GM18520 (cell line): Measurements from ENCODE around the gene MDGA2.
"Not testable (repeated sequence)": the region's sequence is repeated elsewhere in the genome, so short reads cannot be mapped to it uniquely, and the experiment has no call there.

Experiments
- ATAC-seq: cut with Tn5 transposase; IDR thresholded peaks from one replicate; pipeline ENCODE4 v1.9.1; 2021; ENCODE audit not compliant: unreplicated experiment

The MDGA2 gene

DNA sequence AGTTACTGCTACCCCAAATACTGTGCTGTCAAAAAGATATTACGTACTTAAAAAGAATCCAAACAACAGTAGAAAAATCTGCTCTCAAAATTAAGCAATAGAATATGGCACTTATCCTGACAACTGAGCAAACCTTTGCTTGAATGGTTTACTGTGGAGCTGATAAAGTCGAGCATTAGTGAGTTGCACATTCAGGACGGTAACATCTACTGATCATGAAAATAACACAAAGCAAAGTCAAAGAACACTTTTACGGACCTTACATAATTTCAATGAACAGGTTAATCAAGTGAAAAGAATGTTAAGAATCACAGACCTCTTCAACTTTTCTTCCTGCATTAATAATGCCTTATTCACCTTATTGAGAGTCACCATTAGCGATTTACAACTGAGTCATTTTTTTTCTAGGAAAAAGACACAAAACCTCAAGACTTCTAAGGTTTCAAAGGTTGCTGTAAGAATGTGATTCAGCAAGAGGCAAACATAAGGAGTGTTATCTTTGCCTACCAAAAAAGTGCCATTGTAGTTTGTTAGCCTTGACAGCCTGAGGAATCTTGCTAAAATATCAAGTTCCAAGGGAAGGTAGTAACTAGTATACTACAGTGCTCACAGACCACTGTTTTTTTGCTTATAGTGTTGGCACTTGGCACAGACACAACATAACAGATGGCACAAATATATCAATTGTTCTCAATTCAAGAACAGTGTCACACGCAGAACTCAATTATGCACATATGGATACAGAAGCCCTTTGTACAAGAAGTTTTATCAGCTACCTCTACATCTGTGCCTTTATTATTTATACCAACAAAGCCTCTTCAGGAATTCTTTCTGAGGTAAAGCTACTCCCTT, 689.6 kb downstream of the MDGA2 start:
- no peak for ATAC-seq

DNA sequence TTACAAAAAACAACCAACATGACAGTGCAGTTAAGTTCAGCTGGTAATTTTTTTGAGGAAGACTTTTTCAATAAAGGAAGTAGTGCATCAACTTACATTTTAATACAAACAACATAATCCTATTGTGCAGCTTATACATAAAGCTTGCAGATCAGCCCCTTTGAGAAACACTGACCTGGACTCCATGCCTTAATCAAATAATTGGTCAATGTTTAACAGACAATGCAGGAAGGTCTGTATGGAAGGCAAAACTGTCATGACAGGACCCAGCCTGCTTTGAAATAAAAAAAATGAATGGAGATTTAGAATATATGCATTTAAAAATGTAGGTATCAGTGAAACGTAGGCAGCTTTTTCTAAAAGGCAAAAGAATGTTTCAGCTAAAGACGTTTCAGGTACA, 702.1 kb downstream of the MDGA2 start:
- no peak for ATAC-seq

DNA sequence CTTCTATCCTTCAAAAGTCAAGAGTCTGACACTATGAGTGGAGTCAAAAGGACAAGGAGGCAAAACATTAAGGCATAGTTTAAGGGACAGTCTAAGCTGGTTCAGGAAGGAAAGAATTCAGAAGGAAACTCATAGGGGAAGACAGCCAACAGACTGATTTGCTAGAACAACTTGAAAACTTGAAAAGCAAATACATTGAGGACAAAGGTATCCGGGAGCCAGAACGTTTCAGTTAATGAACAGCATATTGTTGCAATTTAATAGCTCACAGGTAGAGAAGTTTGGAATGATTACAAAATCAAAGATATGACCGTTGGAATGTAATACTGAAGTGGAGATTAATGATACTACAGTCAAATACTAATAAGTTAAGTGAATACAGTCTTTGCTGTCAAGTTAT, 711.0 kb downstream of the MDGA2 start:
- ATAC-seq, result no peak

DNA sequence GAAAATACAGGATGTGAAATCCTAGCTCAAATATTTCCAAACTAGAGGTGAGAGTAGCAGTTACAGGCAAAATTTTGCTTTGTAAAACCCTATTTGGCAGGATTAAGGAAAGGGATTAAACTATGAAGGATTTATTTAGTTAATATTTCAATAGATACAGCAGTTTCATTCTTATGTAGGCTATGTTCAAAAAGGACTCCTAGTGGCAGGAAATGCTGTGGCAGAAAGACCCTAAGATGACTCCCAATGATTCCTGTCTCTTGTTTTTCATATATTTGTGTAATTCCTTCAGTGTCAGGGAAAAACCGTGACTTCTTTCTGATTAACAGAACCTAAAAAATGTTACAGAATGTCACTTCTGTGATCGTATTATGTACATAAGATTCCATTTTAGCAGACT, 724.3 kb downstream of the MDGA2 start:
- no peak for ATAC-seq

DNA sequence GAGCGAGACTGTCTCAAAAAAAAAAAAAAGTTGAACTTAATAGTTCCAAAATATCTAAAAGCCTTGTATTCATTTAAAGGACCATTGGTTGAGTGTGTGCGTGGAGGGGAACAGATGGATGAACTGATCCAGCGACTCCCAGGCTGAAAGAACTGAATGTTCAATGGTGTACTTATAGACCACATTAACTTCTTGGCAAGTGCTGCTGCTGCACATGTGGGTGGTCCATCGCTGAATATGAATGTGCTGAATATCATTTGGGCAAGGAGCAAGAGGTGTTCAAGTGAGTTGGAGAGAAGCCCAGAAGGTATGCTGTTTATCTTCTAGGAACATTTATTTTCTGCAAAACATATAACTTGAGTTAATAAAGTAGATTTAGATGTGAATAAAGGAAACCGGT, 734.8 kb downstream of the MDGA2 start:
- ATAC-seq, result no peak

DNA sequence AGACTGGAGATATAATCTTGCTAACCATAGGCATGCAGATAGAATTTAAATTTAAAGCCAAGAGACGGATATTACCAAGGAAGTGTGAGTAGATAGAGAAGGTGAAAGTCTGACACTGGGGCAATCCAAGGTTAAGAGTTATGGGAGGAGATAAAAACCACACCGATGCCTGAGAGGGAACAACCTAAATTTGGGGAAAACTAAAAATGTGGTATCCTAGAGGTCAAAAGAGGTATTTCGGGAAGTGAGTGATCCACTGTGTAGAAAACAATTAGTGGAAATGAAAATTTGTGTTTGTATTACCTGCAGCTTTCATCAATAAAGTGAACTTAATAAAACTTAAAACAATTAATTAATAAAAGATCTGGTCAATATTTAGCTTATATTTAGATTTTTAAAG, 754.9 kb downstream of the MDGA2 start:
- ATAC-seq, result no peak

DNA sequence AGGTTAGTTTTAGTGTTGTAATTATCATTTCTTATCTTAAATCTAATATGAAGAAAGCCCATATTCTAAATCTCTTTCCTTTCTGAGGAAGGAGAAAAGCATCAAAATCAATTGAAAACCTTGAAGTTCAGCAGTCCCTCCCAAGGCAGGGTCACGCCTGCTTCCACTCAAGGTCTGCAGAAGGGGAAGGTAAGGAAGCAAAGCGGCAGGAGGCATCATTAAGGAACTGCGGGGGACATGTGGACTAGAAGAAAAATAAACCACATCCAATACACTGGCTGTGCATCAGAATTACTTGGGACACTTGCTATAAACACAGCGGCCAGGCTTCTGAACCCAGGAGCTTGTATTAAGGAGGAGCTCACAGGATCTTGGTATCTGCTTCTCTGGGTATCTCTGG, 759.9 kb downstream of the MDGA2 start:
- not testable (repeated sequence) for ATAC-seq

DNA sequence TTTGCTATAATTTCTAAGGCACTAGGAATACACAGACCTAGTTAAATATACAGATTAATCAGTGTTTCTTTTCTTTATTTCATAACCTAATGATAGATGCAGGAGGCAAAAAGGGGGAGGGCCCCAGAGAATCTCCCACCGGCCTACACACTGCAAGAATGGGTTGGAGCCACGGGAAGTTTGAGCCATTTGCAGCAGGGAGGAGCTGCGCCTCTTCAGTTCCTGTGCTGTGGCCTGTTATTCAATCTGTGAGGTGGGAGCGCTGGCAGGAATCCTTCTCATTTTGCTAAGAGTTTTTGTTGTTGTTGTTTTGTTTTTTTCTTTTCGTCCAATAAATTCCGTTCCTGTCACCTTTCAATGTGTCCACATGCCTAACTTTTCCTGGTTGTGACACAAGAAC, 772.6 kb downstream of the MDGA2 start:
- ATAC-seq, result no peak

DNA sequence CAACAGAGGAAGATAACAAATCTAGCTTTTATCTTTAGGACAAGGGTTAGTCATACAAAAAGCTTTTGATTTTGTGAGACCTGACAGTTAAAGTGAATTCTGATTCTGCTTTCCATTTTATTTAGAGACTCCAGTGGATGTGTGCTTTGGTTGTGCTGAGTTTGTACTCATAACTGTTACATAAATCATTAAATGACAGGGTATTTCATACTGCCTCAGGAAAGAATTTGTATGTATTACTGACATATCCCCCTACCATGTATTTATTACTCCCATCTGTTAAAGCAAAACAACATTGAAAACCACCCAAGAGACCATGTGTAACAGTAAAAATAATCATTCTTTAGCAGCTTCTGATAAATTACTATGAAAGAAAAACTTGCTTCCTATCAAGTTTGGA, 780.9 kb downstream of the MDGA2 start:
- no peak for ATAC-seq

DNA sequence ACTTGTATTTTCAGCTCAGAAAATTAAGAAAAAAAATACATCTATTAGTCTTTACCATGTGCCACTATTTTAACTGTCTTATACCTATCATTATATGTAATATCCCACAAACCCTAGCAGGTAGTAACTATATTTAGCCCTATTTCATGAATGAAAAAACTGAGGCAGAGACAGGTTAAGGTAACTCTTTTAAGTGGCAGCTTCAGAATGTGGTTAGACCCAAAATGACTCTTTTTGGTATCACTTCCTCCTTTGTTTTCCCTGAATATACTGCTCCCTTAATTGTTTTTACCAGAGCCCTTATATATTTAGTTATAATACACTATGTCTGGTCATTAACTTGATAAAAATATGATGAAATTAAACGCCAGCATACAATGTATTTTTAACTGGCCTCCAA, 788.3 kb downstream of the MDGA2 start:
- ATAC-seq, result no peak

DNA sequence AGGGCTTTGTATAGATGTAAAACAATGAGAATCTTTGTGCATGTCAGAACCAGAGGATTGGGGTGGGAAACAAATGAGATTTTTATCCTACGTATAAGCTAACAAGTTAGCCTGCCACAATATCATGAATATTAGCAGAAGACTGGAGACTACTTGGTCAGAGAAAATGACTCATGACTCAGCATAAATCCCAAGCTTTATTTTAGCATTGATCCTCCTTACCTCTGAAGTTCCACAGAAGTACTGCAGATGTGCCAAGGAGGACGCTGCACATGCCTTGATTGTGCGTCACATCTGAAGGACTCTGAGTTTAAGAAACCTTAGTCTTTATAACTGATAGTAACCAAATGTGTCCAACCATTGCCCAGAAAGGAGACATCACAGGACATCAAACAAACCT, 789.8 kb downstream of the MDGA2 start:
- no peak for ATAC-seq

DNA sequence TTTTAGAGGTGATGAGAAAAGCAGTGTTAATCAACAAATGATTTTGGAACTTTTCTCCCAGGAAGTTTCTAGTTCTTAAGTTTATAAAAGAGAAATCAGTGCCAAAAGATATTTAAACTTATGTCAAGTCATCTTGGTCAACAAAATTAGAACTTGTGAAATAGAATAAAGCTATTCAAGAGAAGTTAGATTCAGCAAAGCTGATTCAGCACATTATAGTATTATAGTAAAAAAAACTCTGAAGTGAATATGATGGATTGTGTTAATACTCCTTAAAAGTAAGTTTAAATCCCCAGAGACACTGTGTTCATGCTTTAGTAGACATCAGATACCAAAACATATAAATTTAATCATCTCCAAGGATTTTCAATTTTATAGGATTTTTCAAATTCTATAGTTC, 813.7 kb downstream of the MDGA2 start:
- no peak for ATAC-seq

DNA sequence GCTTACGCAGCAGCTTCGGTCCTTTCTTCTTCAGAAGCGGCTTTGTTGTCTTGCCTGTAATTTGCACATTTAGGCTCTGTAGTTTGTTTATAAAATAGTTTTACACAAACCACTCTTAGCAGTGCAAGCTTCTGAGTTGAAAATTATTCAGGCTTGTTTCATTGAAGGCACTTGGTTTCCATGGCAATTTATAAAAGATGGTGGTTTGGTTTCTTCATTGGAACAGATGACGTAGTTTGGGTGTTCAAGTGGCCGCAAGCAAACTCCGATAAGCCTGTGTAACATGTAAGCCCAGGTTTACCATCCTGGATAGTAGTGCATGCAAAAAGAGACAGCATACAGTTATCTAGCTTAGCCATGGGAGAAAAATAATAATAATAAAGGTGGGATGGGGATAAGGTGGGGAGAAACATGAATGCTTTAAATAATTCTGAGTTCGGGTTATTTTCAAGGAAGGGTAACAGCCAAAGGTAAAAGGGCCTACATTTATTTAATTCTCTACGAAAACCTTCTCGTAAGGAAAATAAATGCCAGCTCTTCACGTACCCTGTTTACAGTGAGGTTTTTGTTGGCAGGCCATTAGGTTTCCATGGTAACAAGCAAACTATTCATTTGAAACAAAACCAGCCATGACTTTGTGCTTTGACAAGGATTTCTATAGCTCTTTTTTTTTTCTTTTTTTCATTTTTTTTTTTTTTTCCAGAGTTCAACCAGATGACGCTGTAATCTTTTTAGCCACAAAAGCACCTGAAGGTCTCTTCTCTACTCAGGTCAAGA, 834.3 kb downstream of the MDGA2 start:
- ATAC-seq, result no peak

DNA sequence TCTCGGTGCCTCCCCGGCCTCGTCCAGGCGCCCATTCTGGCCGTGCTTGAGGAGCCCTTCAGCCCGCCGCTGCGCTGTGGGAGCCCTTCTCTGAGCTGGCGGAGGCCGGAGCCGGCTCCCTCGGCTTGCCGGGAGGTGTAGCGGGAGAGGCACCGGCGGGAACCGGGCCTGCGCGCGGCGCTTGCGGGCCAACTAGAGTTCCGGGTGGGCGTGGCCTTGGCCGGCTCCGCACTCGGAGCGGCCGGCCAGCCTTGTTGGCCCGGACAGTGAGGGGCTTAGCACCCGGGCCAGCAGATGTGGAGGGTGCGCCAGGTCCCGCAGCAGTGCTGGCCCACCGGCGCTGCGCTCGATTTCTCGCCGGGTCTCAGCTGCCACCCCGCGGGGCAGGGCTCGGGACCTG, 855.1 kb downstream of the MDGA2 start:
- ATAC-seq, result no peak

DNA sequence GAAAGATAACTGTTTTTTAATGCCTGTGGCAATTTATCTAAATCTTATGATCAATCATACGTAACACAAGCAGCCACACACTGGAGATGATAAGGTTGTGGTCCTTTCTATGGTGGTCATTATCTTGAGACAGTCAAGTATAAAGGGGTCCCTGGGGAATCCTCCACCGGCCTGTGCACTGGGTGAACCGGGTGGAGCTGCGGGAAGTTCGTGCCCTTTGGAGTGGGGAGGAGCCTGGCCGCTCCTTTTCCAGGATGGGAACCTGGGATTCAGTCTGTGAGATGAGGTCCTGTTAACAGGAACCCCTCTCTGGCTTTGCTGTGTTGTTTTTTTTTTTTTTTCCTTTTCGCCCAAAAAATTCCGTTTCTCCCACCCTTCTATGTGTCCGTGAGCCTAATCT, 856.3 kb downstream of the MDGA2 start:
- ATAC-seq, result no peak

DNA sequence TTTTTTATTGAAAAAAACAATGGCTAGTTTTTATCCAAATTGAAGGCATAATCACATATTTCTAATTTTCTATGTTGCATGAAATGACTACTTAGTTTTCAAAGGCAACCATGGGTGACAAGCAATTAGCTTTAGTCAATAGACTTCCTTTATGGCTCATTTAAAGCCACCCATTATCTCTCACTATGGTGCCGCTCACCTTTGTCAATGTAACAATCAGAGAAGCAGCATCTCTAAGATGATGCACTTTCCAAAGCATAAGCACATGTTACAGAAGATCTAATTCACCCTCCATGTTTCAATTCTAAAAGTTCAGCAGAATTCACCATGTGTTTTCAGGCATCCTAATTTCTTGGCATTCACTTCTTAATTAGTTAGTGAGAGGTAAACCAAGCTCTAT, 857.3 kb downstream of the MDGA2 start:
- no peak for ATAC-seq

DNA sequence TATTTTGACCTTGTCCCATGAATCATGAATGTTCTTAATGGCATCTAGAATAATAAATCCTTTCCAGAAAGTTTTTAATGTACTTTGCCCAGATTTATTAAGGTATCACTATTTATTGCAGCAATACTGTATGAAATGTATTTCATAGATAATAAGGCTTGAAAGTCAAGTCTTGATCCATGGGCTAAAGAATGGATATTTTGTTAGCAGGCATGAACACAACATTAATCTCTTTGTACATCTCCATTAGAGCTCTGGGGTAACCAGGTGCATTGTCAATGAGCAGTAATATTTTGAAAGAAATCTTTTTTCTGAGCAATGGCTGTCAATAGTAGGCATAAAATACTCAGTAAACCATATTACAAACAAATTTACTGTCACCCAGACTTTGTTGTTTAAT, 882.3 kb downstream of the MDGA2 start:
- ATAC-seq, result no peak
